ENCODE measurements around the gene OR4A47. TPM values are rescaled to one million over a fixed set of nuclear protein-coding genes. Genes with fewer than 3 reads are reported as not detected.
"Not testable (repeated sequence)": the region's sequence is repeated elsewhere in the genome, so short reads cannot be mapped to it uniquely, and the experiment has no call there.

The OR4A47 gene, protein sequence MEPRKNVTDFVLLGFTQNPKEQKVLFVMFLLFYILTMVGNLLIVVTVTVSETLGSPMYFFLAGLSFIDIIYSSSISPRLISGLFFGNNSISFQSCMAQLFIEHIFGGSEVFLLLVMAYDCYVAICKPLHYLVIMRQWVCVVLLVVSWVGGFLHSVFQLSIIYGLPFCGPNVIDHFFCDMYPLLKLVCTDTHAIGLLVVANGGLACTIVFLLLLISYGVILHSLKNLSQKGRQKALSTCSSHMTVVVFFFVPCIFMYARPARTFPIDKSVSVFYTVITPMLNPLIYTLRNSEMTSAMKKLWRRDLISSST
- not detected for total RNA-seq (ENCODE audit: unreplicated experiment)
- long read RNA-seq, result 0 reads

DNA sequence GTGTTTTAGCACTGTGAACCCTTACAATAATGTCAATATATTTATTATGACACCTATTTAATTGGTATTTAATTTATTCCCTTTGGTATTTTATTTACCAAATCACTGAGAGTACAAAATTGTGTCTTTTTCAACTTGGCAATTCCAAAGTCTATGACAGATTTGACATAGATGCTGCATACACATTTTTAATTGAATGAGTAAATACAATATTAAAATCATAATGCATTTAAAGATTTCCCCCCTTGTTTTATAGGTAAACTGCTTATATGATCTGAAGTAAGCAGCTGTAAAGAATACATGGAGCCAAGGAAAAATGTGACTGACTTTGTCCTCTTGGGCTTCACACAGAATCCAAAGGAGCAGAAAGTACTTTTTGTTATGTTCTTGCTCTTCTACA is at the start of gene OR4A47:
OR4A47 (plus strand) TSS at position 301 of the 400 bp plus-strand sequence; CDS start at position 301, 0 bp downstream.
- not testable (repeated sequence) for H3K4me3 Mint-ChIP-seq (ENCODE audit: unreplicated experiment)

DNA sequence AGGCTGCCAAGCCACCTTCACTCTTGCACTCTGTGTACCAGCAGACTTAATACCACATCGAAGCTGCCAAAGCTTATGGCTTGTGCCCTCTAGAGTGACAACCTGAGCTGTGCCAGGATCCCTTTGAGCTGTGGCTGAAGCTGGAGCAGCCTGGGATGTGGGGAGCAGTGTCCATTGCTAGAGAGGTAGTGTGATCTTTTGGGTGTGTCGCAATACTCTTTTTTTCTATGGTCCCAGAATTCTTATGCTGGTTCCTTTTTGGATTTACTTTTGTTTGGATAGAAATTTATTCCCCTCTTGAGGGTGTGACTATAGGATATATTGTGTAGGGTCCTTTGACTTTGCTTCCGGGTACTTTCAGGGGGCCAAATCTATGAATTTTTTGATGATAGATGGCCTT is 32.7 kb upstream of the OR4A47 start:
- H3K27ac Mint-ChIP-seq (ENCODE audit: unreplicated experiment); H3K4me1 Mint-ChIP-seq (ENCODE audit: low read depth, unreplicated experiment); H3K4me3 Mint-ChIP-seq (ENCODE audit: unreplicated experiment); H3K36me3 Mint-ChIP-seq (ENCODE audit: unreplicated experiment); DNase-seq; H3K27me3 Mint-ChIP-seq (ENCODE audit: unreplicated experiment): not testable (repeated sequence)
- peaks cover 26% of the 10 kb centered on the region for H3K9me3 Mint-ChIP-seq (ENCODE audit: unreplicated experiment)

More for the DNA sequence above, at the start of gene OR4A47:
- DNase-seq; H3K4me1 Mint-ChIP-seq (ENCODE audit: low read depth, unreplicated experiment); H3K9me3 Mint-ChIP-seq (ENCODE audit: unreplicated experiment); H3K27me3 Mint-ChIP-seq (ENCODE audit: unreplicated experiment); H3K36me3 Mint-ChIP-seq (ENCODE audit: unreplicated experiment); H3K27ac Mint-ChIP-seq (ENCODE audit: unreplicated experiment): not testable (repeated sequence)

DNA sequence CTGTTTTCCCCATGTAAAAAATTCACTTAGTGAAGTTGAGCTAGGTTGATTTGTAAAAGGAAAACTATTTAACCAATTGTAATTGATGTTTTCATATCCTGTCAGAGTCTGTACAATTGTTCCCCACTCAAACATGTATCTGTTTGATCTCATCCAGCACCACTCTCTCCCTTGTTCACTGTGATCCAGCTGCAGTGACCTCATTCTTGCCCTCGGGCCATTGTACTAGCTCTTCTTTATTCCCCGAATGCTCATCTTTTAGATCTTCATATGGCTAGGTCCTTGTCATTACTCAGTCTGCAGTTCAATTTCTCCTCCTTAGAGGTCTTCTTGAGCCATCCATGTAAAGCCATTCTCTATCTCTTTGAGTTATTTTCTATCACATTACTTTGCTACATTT is 14.6 kb upstream of the OR4A47 start:
- not testable (repeated sequence) for DNase-seq; H3K4me3 Mint-ChIP-seq (ENCODE audit: unreplicated experiment); H3K27ac Mint-ChIP-seq (ENCODE audit: unreplicated experiment); H3K36me3 Mint-ChIP-seq (ENCODE audit: unreplicated experiment); H3K4me1 Mint-ChIP-seq (ENCODE audit: low read depth, unreplicated experiment); H3K27me3 Mint-ChIP-seq (ENCODE audit: unreplicated experiment); H3K9me3 Mint-ChIP-seq (ENCODE audit: unreplicated experiment)

DNA sequence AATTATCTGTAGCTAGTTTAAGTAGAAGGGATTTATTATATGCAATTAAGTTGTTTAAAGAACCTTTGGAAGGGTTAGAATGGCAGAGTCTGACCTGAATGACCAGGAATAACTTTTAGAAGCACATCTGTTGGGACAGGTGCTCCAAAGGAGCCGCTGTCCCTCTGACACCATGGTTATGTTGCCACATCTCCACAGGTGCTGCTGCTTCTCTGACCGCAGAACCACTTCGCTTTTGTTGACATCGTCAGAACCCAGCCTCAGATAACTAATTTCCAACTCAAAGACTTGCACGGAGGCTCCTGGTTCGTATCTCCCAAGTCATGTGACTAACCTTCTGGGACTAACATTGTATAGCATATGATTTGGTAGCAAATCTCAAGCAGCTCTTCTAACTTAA is 13.9 kb upstream of the OR4A47 start:
- not testable (repeated sequence) for H3K36me3 Mint-ChIP-seq (ENCODE audit: unreplicated experiment); H3K27ac Mint-ChIP-seq (ENCODE audit: unreplicated experiment); H3K4me3 Mint-ChIP-seq (ENCODE audit: unreplicated experiment); H3K4me1 Mint-ChIP-seq (ENCODE audit: low read depth, unreplicated experiment); H3K9me3 Mint-ChIP-seq (ENCODE audit: unreplicated experiment); H3K27me3 Mint-ChIP-seq (ENCODE audit: unreplicated experiment); DNase-seq

DNA sequence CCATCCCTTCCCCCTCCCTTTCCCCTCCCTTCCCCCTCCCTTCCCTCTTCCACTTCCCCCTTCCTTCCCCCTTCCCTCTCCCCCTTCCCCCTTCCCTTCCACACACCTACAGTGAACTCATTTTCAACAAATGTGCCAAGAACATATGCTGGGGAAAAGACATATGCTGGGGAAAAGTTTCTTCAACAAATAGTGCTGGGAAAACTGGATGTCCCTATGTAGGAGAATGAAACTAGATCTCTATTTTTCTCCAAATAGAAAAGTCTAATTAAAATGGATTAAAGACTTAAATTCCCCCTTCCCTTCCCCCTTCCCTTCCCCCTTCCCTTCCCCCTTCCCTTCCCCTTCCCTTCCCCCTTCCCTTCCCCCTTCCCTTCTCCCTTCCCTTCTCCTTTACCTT is 17.6 kb downstream of the OR4A47 start:
- not testable (repeated sequence) for H3K36me3 Mint-ChIP-seq (ENCODE audit: unreplicated experiment); H3K4me3 Mint-ChIP-seq (ENCODE audit: unreplicated experiment); DNase-seq; H3K27ac Mint-ChIP-seq (ENCODE audit: unreplicated experiment); H3K4me1 Mint-ChIP-seq (ENCODE audit: low read depth, unreplicated experiment); H3K27me3 Mint-ChIP-seq (ENCODE audit: unreplicated experiment)
- H3K9me3 Mint-ChIP-seq (ENCODE audit: unreplicated experiment), result peaks cover 10% of the 10 kb centered on the region

DNA sequence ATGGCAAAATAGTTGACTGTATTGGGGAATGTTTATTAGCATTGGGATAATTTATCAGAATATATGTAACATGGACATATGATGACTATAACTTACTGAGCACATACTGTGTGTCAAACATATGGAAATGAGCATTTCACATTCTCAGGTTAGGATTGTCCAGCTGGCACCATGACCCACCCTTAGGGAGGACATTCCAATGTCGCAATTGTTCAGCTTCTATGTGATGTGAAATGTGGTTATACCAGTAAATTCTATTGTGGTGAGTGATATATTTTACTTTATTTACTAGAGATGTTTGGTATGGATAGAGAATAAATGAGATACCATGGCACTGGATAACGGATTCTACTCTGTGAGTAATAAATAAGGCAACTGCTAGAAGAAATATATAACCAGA is 50.4 kb downstream of the OR4A47 start:
- DNase-seq, result no peak
- Mint-ChIP-seq H3K4me1 (ENCODE audit: low read depth, unreplicated experiment) (no peaks in the 10 kb centered on the region), H3K27me3 (ENCODE audit: unreplicated experiment) (no peaks in the 10 kb centered on the region), H3K9me3 (ENCODE audit: unreplicated experiment) (peaks cover 12% of the 10 kb centered on the region), H3K27ac (ENCODE audit: unreplicated experiment) (no peak overlapping the region), H3K36me3 (ENCODE audit: unreplicated experiment) (peaks cover 2% of the 10 kb centered on the region), H3K4me3 (ENCODE audit: unreplicated experiment) (no peak overlapping the region)
- TF ChIP-seq, protein P1, sequence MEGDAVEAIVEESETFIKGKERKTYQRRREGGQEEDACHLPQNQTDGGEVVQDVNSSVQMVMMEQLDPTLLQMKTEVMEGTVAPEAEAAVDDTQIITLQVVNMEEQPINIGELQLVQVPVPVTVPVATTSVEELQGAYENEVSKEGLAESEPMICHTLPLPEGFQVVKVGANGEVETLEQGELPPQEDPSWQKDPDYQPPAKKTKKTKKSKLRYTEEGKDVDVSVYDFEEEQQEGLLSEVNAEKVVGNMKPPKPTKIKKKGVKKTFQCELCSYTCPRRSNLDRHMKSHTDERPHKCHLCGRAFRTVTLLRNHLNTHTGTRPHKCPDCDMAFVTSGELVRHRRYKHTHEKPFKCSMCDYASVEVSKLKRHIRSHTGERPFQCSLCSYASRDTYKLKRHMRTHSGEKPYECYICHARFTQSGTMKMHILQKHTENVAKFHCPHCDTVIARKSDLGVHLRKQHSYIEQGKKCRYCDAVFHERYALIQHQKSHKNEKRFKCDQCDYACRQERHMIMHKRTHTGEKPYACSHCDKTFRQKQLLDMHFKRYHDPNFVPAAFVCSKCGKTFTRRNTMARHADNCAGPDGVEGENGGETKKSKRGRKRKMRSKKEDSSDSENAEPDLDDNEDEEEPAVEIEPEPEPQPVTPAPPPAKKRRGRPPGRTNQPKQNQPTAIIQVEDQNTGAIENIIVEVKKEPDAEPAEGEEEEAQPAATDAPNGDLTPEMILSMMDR (IDR thresholded peaks at IDR 0.05; ENCODE audit: partially characterized antibody, unreplicated experiment), result no peak

Other genes starting within 250 kb of the OR4A47 start
- gene OR4X2, start 243.7 kb upstream of the OR4A47 start, total RNA-seq (ENCODE audit: unreplicated experiment), result not detected
- gene OR4X1, start 224.9 kb upstream of the OR4A47 start, total RNA-seq (ENCODE audit: unreplicated experiment), result not detected
- not detected for gene OR4S1, start 182.6 kb upstream of the OR4A47 start, total RNA-seq (ENCODE audit: unreplicated experiment)
- gene OR4C3, start 163.9 kb upstream of the OR4A47 start, total RNA-seq (ENCODE audit: unreplicated experiment), result not detected
- not detected for gene OR4C5, start 122.3 kb upstream of the OR4A47 start, total RNA-seq (ENCODE audit: unreplicated experiment)

Data from glutamatergic neuron (in vitro differentiated cells).